HG02588 (cell line): ENCODE measurements around the gene ULK4.
"Not testable (repeated sequence)": the region's sequence is repeated elsewhere in the genome, so short reads cannot be mapped to it uniquely, and the experiment has no call there.

Experiments used
- ATAC-seq: cut with Tn5 transposase; IDR thresholded peaks from one replicate; pipeline ENCODE4 v1.9.1; 2021; ENCODE audit warnings: mild to moderate bottlenecking, moderate library complexity; ENCODE audit not compliant: unreplicated experiment

Gene ULK4

GRCh38 chr3:41695806-41696205 is 266.1 kb downstream of the ULK4 start:
- not testable (repeated sequence) for ATAC-seq

GRCh38 chr3:41693799-41694198 is 268.1 kb downstream of the ULK4 start:
- no peak for ATAC-seq

- ATAC-seq, result no peak
Observed at GRCh38 chr3:41690766-41691563, 270.9 kb downstream of the ULK4 start.

- ATAC-seq, result no peak
Observed at GRCh38 chr3:41688595-41689380, 273.1 kb downstream of the ULK4 start.

GRCh38 chr3:41684797-41685735 is 276.8 kb downstream of the ULK4 start:
- ATAC-seq, result no peak

GRCh38 chr3:41683666-41684350 is 278.1 kb downstream of the ULK4 start:
- no peak for ATAC-seq

GRCh38 chr3:41682996-41683395 is 278.9 kb downstream of the ULK4 start:
- no peak for ATAC-seq

- no peak for ATAC-seq
Observed at GRCh38 chr3:41682382-41682781, 279.5 kb downstream of the ULK4 start.

- ATAC-seq, result no peak
Observed at GRCh38 chr3:41681479-41681878, 280.4 kb downstream of the ULK4 start.

GRCh38 chr3:41679374-41679773 is 282.5 kb downstream of the ULK4 start:
- ATAC-seq, result no peak

GRCh38 chr3:41675102-41675501 is 286.8 kb downstream of the ULK4 start:
- ATAC-seq, result not testable (repeated sequence)

GRCh38 chr3:41674449-41674848 is 287.5 kb downstream of the ULK4 start:
- ATAC-seq, result no peak

GRCh38 chr3:41673650-41674049 is 288.3 kb downstream of the ULK4 start:
- ATAC-seq, result no peak

GRCh38 chr3:41668379-41668778 is 293.5 kb downstream of the ULK4 start:
- no peak for ATAC-seq

GRCh38 chr3:41662288-41662687 is 299.6 kb downstream of the ULK4 start:
- ATAC-seq, result no peak

GRCh38 chr3:41661796-41662195 is 300.1 kb downstream of the ULK4 start:
- no peak for ATAC-seq

GRCh38 chr3:41660510-41660909 is 301.4 kb downstream of the ULK4 start:
- ATAC-seq, result no peak

- ATAC-seq, result no peak
Observed at GRCh38 chr3:41653571-41654239, 308.2 kb downstream of the ULK4 start.

- ATAC-seq, result no peak
Observed at GRCh38 chr3:41652931-41653330, 309.0 kb downstream of the ULK4 start.

GRCh38 chr3:41652506-41652905 is 309.4 kb downstream of the ULK4 start:
- ATAC-seq, result no peak
